Measurements from ENCODE around the gene ATF7IP2.
"Not testable (repeated sequence)": the region's sequence is repeated elsewhere in the genome, so short reads cannot be mapped to it uniquely, and the experiment has no call there.

GRCh38 chr16:10505286-10505685 lies 119.4 kb downstream of the ATF7IP2 start:
- TF ChIP-seq EZH2 (IDR thresholded peaks at IDR 0.05; ENCODE audit: low read length, missing control alignments); CTCF (conservative IDR thresholded peaks at IDR 0.05 in 1 of 2, IDR thresholded peaks at IDR 0.05 in 1 of 2; ENCODE audit: low read depth in 1 of 2, low read length in 2 of 2): not testable (repeated sequence)
